Activated CD4-positive, alpha-beta T cell treated with anti-CD3 and anti-CD28 coated beads, Interleukin-2, amount 50 U/mL, for 16 hours (primary cell): Measurements from ENCODE around the gene SLCO2A1.
A peak's percentile ranks its signal among the peaks of the same experiment; 100 is the strongest.

Experiments used
- DNase-seq: peaks from one replicate; pipeline ENCODE4 v3.0.0-alpha.2; 2020

SLCO2A1 gene

DNA sequence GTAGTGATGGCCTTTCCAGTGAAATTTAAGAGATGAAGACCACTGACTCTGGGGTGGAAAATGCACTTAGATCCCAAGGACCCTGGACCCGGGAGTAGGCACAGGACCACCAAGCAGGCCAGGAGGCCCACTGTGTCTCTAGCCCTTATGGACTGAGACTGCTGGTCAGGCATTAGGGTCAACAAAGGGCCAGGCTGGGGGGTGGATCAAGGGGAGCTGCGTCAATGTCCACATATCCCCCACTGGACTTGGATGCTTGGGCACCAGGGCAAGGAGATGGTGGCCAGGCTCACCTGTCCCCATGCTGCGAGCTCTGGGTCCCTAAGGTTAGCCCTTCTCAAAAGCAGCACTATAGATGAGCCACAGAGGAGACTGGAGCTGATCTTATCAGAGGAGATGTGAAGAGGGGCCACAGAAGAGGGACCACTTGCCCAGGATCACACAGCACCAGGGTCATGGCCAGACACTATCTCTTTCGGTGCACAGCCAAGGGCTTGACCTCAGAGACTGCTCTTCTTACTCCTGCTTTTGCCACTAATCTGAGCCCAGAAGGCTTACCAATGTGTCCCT lies 148.8 kb downstream of the SLCO2A1 start:
- DNase-seq, result no peak

DNA sequence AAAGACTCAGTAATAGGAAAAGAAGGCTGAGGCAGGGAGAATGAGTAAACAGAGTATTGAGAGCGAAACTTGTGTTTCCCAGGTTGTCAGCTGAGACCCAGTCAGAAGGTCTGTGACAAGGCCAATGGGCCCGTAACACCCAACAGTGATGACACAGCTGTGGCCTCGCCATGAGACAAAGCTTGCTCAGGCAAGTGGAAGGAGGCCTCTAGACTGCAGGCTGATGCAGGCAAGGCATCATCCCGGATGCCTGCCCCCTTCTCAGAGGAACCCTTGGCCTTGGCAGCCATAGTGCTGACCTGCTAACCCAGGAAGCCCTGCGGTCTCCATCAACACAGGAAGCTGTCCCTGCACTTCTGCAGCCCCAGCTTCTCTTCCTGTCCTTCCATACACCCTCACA lies 149.4 kb downstream of the SLCO2A1 start:
- DNase-seq, result peak; percentile 59

DNA sequence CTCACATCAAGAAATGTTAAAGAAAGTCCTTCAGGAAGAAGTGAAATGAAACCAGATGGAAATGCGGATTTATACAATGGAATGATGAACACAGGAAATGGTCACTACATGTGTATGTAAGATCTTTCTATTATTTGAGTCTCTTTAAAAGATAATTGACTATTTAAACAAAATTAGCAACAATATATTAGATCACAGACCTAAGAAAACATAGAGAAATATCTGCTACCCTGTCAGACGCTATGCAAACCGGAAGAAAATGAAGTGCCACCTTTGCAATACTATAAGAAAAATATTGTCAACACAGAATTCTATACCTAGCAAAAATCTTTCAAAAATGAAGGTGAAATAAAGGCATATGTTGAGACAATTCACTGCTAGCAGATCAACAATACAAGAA lies 151.2 kb downstream of the SLCO2A1 start:
- DNase-seq, result no peak
